NCI-H2171 treated with DMSO at 0.1 percent for 48 hours (cell line): ENCODE data around the gene SMIM17.
A peak's percentile ranks its signal among the peaks of the same experiment; 100 is the strongest.

Source experiments
- DNase-seq: peaks from one replicate; lab custom pipeline; 2025; lab: John Stamatoyannopoulos, UW

Gene SMIM17

GRCh38 chr19:56642711-56643459 lies at the start of gene SMIM17:
TSS of gene SMIM17 (plus strand) at chr19:56643159. CDS start at chr19:56645668, 2,509 bp downstream.
- no peak for DNase-seq

- DNase-seq = no peak
These were observed 48.5 kb upstream of the SMIM17 start for GRCh38 chr19:56594446-56594782.

GRCh38 chr19:56594783-56595547 lies 48.0 kb upstream of the SMIM17 start, which contains the start of gene ZNF71:
TSS of gene ZNF71 (plus strand) at chr19:56595302. CDS start at chr19:56601559, 6,257 bp downstream.
- DNase-seq = peak; percentile 83

GRCh38 chr19:56595548-56595899 lies 47.4 kb upstream of the SMIM17 start:
- DNase-seq = no peak

- DNase-seq = no peak
These were observed 46.3 kb upstream of the SMIM17 start for GRCh38 chr19:56596676-56597075.

- no peak for DNase-seq
These were observed 45.3 kb upstream of the SMIM17 start for GRCh38 chr19:56597696-56598095.

- no peak for DNase-seq
These were observed 41.6 kb upstream of the SMIM17 start for GRCh38 chr19:56601375-56601774.

GRCh38 chr19:56603829-56604228 lies 39.1 kb upstream of the SMIM17 start:
- DNase-seq = no peak

- no peak for DNase-seq
These were observed 34.5 kb upstream of the SMIM17 start for GRCh38 chr19:56608274-56608964.

- DNase-seq = no peak
These were observed 31.7 kb upstream of the SMIM17 start for GRCh38 chr19:56611288-56611687.

- DNase-seq = no peak
These were observed 30.2 kb upstream of the SMIM17 start for GRCh38 chr19:56612737-56613136.

- no peak for DNase-seq
These were observed 29.3 kb upstream of the SMIM17 start for GRCh38 chr19:56613639-56614038.

GRCh38 chr19:56617531-56617930 lies 25.4 kb upstream of the SMIM17 start:
- no peak for DNase-seq

- DNase-seq = peak; percentile 21
These were observed 23.8 kb upstream of the SMIM17 start for GRCh38 chr19:56619121-56619520.

- DNase-seq = no peak
These were observed 20.6 kb upstream of the SMIM17 start for GRCh38 chr19:56622374-56622773.

- no peak for DNase-seq
These were observed 20.0 kb upstream of the SMIM17 start for GRCh38 chr19:56623006-56623405.

GRCh38 chr19:56625708-56626107 lies 17.3 kb upstream of the SMIM17 start:
- DNase-seq = no peak

- DNase-seq = no peak
These were observed 9.9 kb upstream of the SMIM17 start for GRCh38 chr19:56633021-56633420.

GRCh38 chr19:56637976-56638555 lies 4.9 kb upstream of the SMIM17 start:
- DNase-seq = no peak

- no peak for DNase-seq
These were observed 3.7 kb upstream of the SMIM17 start for GRCh38 chr19:56639217-56639616.

- no peak for DNase-seq
These were observed 549 bp downstream of the SMIM17 start for GRCh38 chr19:56643460-56643955.

GRCh38 chr19:56654151-56654550 lies 11.2 kb downstream of the SMIM17 start:
- DNase-seq = no peak
